MCF 10A (cell line): Measurements from ENCODE around the gene PDE1A. TPM values are rescaled to one million over a fixed set of nuclear protein-coding genes. Genes with fewer than 3 reads are reported as not detected.
"Not testable (repeated sequence)": the region's sequence is repeated elsewhere in the genome, so short reads cannot be mapped to it uniquely, and the experiment has no call there.

Experiments
- BruUV-seq: library from RNA; stranded (reverse); fragments of 400-500 nt; replicated peaks from 2 replicates; lab custom pipeline; 2021; lab: Mats Ljungman, UMichigan
- CTCF ChIA-PET: fragments of 300-600 bp; sonication (Branson Sonifier 250); formaldehyde crosslinking; extraction: SDS; loops from one replicate; lab custom pipeline; 2021; ENCODE audit warnings: antibody characterized with exemption, inconsistent platforms; lab: Yijun Ruan, JAX
- POLR2A ChIA-PET: fragments of 300-600, 350-650 bp; sonication (Branson Sonifier 250); formaldehyde crosslinking; extraction: SDS; loops from one replicate; lab custom pipeline; 2020; ENCODE audit warnings: antibody characterized with exemption, inconsistent platforms; lab: Yijun Ruan, JAX
- DNase-seq: peaks from one replicate; pipeline ENCODE4 v3.0.0-alpha.2; 2018; ENCODE audit not compliant: unreplicated experiment
- H3K27ac Mint-ChIP-seq: one replicate; pipeline ENCODE4 v1.8.0; 2022; ENCODE audit warnings: mild to moderate bottlenecking, low read depth, mixed read lengths; ENCODE audit not compliant: unreplicated experiment
- H3K27me3 Mint-ChIP-seq: one replicate; pipeline ENCODE4 v1.8.0; 2022; ENCODE audit warnings: mixed read lengths; ENCODE audit not compliant: insufficient read depth, unreplicated experiment
- H3K36me3 Mint-ChIP-seq: one replicate; pipeline ENCODE4 v1.8.0; 2022; ENCODE audit warnings: mild to moderate bottlenecking, moderate library complexity, mixed read lengths; ENCODE audit not compliant: insufficient read depth, unreplicated experiment
- H3K4me1 Mint-ChIP-seq: one replicate; pipeline ENCODE4 v1.8.0; 2022; ENCODE audit warnings: mixed read lengths; ENCODE audit not compliant: insufficient read depth, unreplicated experiment
- H3K4me3 Mint-ChIP-seq: one replicate; pipeline ENCODE4 v1.8.0; 2022; ENCODE audit warnings: mild to moderate bottlenecking, moderate library complexity, mixed read lengths; ENCODE audit not compliant: unreplicated experiment
- H3K9me3 Mint-ChIP-seq: one replicate; pipeline ENCODE4 v1.8.0; 2022; ENCODE audit warnings: mixed read lengths; ENCODE audit not compliant: unreplicated experiment
- intact Hi-C: fragments of 100-400 bp; cut with micrococcal nuclease; formaldehyde crosslinking; loops from 2 replicates; pipeline ENCODE4 v1.14.1; 2022
- total RNA-seq: library from RNA; stranded (reverse); gene quantifications from 2 replicates; pipeline ENCODE4 v1.2.3, GENCODE V29; 2022
- TF ChIP-seq, protein P1 (sequence below): fragments of 200-600 bp; IDR thresholded peaks from one replicate; pipeline ENCODE4 v1.8.0; 2022; ENCODE audit warnings: antibody characterized with exemption, mild to moderate bottlenecking; ENCODE audit not compliant: unreplicated experiment

The PDE1A gene
- total RNA-seq, 1 experiment from 2014 or later, result 0.30 TPM

DNA sequence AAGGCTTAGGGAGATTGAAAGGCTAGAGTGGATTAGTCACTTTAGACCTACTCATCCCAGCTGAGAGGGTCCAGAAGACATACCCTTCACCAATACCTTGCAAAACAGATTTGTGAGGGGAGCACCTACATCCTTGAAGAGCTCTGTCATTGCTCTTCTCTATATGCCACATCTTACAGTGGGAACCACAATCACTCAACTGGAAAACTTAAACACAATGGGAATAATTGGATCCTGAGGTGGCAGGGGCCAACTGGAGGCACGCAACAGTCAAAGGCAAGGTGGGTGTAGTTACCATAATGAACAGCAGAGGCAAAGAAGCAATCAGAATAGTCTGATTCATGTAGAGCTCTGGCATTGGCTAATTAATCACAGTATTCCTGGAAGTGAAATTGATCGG lies 35.4 kb downstream of the PDE1A start:
- BruUV-seq, result no TSS peak
- H3K4me3 Mint-ChIP-seq, result no peak overlapping the region

DNA sequence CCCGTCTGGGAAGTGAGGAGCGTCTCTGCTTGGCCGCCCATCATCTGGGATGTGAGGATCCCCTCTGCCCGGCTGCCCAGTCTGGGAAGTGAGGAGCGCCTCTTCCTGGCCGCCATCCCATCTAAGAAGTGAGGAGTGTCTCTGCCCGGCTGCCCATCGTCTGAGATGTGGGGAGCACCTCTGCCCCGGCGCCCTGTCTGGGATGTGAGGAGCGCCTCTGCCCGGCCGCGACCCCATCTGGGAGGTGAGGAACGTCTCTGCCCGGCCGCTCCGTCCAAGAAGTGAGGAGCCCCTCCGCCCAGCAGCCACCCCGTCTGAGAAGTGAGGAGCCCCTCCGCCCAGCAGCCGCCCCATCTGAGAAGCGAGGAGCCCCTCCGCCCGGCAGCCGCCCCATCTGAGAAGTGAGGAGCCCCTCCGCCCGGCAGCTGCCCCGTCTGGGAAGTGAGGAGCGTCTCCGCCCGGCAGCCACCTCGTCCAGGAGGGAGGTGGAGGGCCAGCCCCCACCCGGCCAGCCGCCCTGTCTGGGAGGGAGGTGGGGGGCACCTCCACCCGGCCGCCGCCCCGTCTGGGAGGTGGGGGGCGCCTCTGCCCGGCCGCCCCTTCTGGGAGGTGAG lies 40.5 kb downstream of the PDE1A start:
- BruUV-seq, H3K4me3 Mint-ChIP-seq, H3K4me1 Mint-ChIP-seq, POLR2A ChIA-PET, CTCF ChIA-PET, intact Hi-C loops, H3K27ac Mint-ChIP-seq, DNase-seq, H3K36me3 Mint-ChIP-seq, H3K27me3 Mint-ChIP-seq: not testable (repeated sequence)
- peaks cover 36% of the 10 kb centered on the region for H3K9me3 Mint-ChIP-seq

More for the DNA sequence above, 35.4 kb downstream of the PDE1A start:
- ChIA-PET POLR2A (no interaction called here), CTCF (no interaction called here)
- H3K27ac Mint-ChIP-seq, result no peak overlapping the region
- peaks cover 6% of the 10 kb centered on the region for H3K4me1 Mint-ChIP-seq
- intact Hi-C loops, result no loop called here
- no peak for DNase-seq
- H3K27me3 Mint-ChIP-seq, result no peaks in the 10 kb centered on the region
- TF ChIP-seq, protein P1, sequence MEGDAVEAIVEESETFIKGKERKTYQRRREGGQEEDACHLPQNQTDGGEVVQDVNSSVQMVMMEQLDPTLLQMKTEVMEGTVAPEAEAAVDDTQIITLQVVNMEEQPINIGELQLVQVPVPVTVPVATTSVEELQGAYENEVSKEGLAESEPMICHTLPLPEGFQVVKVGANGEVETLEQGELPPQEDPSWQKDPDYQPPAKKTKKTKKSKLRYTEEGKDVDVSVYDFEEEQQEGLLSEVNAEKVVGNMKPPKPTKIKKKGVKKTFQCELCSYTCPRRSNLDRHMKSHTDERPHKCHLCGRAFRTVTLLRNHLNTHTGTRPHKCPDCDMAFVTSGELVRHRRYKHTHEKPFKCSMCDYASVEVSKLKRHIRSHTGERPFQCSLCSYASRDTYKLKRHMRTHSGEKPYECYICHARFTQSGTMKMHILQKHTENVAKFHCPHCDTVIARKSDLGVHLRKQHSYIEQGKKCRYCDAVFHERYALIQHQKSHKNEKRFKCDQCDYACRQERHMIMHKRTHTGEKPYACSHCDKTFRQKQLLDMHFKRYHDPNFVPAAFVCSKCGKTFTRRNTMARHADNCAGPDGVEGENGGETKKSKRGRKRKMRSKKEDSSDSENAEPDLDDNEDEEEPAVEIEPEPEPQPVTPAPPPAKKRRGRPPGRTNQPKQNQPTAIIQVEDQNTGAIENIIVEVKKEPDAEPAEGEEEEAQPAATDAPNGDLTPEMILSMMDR, result no peak
- H3K36me3 Mint-ChIP-seq, result no peaks in the 10 kb centered on the region
- peaks cover 14% of the 10 kb centered on the region for H3K9me3 Mint-ChIP-seq

DNA sequence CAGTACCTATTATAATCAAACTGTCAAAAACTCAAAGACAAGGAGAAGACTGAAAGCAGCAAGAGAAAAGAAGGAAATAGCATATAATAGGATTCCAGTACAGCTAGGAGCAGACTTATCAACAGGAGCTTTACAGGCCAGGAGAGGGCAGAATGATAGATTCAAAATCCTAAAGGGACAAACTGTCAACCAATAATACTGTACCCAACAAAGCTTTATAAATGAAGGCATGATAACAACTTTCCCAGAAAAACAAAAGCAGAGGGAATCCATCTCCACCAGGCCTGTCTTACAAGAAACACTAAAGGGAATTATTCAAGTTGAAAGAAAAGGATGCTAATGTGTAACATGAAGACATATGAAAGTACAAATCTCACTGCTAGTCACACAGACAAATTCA lies 42.0 kb downstream of the PDE1A start:
- CTCF ChIA-PET, result no interaction called here

DNA sequence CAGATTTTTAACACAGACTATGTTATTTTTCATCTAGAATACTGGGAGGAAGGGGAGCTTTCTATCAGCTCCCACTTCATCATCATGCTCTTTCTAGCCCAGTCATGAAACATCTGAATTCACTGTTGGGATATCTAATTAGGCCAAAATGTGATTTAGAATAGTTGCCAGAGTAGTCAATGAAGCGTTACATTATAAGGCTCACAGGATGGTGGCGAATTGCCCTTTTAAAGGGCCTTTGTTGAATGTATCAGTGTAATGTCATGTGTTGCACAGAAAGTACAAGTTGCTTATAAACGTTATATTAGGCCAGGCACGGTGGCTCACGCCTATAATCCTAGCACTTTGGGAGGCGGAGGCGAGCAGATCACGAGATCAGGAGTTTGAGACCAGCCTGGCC lies 45.6 kb downstream of the PDE1A start:
- H3K4me1 Mint-ChIP-seq, result peaks cover 5% of the 10 kb centered on the region
- no peak overlapping the region for H3K4me3 Mint-ChIP-seq
- CTCF ChIA-PET, result interaction anchor here (0.7 kb wide), 1 partner anchor 109 kb away, joined by 3 read pairs; no protein-coding TSS in a partner anchor
- POLR2A ChIA-PET, result no interaction called here
- TF ChIP-seq, protein P1, result no peak
- no peak overlapping the region for H3K27ac Mint-ChIP-seq
- peaks cover 29% of the 10 kb centered on the region for H3K9me3 Mint-ChIP-seq
- no TSS peak for BruUV-seq
- DNase-seq, result no peak
- intact Hi-C loops, result no loop called here
- no peaks in the 10 kb centered on the region for H3K36me3 Mint-ChIP-seq
- no peaks in the 10 kb centered on the region for H3K27me3 Mint-ChIP-seq

More for the DNA sequence above, 42.0 kb downstream of the PDE1A start:
- POLR2A ChIA-PET, result no interaction called here
- BruUV-seq, result no TSS peak
- intact Hi-C loops, result no loop called here
- Mint-ChIP-seq H3K27me3 (no peaks in the 10 kb centered on the region), H3K27ac (no peak overlapping the region), H3K9me3 (peaks cover 36% of the 10 kb centered on the region), H3K36me3 (no peaks in the 10 kb centered on the region), H3K4me1 (no peaks in the 10 kb centered on the region), H3K4me3 (no peak overlapping the region)
- DNase-seq, result no peak
- TF ChIP-seq, protein P1, result no peak
